GM21737 (cell line): ENCODE data around the gene IKBIP.
"Not testable (repeated sequence)": the region's sequence is repeated elsewhere in the genome, so short reads cannot be mapped to it uniquely, and the experiment has no call there.

ENCODE experiments used
- ATAC-seq: cut with Tn5 transposase; IDR thresholded peaks from one replicate; pipeline ENCODE4 v1.9.1; 2021; ENCODE audit warnings: mild to moderate bottlenecking, moderate library complexity; ENCODE audit not compliant: unreplicated experiment

IKBIP gene

GRCh38 chr12:98644712-98645571 is at the start of gene IKBIP, which contains the start of gene APAF1:
Gene IKBIP, minus strand, starts transcription at chr12:98644788. Its CDS starts 87 bp downstream, at chr12:98644701.
Gene APAF1, plus strand, starts transcription at chr12:98645290. Its CDS starts 3,070 bp downstream, at chr12:98648360.
- ATAC-seq = peak; percentile 89

- ATAC-seq = no peak
Observed at GRCh38 chr12:98691351-98691750, 46.8 kb upstream of the IKBIP start.

DNA sequence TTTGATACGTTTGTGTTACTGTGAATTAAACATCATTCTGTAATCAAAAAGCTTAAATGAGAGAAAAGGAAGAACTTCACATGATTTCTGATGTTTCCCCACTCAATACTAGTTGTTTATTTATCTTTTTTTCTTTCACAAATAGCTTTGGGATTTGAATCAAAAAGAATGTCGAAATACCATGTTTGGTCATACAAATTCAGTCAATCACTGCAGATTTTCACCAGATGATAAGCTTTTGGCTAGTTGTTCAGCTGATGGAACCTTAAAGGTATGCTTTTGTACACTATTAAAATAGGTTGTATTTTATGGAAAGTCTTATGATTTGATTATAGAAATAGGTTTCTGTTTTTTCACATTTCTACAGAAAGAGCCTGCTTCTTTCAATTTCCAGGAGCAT is 42.0 kb upstream of the IKBIP start:
- ATAC-seq = no peak

GRCh38 chr12:98684199-98684598 is 39.6 kb upstream of the IKBIP start:
- no peak for ATAC-seq

- no peak for ATAC-seq
Observed at GRCh38 chr12:98679611-98680005, 35.0 kb upstream of the IKBIP start.

- no peak for ATAC-seq
Observed at GRCh38 chr12:98678946-98679610, 34.5 kb upstream of the IKBIP start.

DNA sequence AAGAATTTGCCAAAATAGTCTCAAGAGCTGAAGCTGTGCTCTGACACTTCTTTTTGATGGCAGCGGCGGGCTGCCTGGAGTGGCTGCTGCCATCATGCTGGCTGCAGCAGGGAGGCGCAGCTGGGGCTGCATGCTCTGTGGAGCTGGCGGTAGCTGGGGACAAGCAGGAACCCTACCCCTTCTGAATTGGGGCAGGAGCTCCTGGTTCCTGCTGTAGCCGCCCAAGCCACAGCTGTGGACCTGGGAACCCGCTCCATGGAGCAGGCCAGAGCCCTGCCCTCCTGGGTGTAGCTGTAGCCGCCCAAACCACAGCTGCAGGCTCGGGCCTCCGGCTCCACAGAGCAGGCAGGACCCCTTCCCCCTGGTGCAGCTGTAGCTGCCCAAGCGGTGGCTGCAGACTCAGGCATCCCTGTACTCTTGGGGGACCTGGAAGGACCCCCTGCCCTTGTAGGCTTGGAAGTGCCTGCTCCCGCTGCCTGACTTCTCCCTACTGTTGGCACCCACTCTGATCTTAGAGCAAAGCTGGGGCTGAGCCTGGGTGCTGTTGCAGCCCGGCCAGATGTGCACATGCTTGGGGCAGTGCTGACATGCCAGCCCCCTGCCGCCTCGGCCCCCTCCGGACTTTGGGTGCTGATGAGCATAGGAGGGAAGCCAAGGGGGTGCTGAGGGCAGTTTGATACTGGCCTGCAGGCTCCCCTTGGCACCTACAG is 33.8 kb upstream of the IKBIP start:
- no peak for ATAC-seq

GRCh38 chr12:98674841-98675240 is 30.3 kb upstream of the IKBIP start:
- ATAC-seq = no peak

GRCh38 chr12:98671459-98671858 is 26.9 kb upstream of the IKBIP start:
- ATAC-seq = no peak

DNA sequence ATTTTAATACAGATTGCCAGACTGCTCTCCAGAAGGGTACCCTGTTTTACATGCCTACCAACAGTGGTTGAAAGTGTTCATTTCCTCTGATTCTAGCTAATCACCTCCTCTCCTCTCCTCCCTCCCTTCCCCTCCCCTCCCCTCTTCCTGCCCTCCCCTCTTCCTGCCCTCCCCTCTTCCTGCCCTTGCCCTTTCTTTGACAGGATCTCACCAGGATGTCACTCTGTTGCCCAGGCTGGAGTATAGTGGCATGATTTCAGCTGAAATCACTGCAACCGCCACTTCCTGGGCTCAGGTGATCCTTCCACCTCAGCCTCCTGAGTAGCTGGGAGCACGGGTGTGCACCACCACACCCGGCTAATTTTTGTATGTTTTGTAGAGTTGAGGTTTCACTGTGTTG is 25.2 kb upstream of the IKBIP start:
- ATAC-seq = no peak

- no peak for ATAC-seq
Observed at GRCh38 chr12:98660521-98660920, 15.9 kb upstream of the IKBIP start.

- ATAC-seq = no peak
Observed at GRCh38 chr12:98656289-98657101, 11.9 kb upstream of the IKBIP start.

GRCh38 chr12:98653866-98654493 is 9.4 kb upstream of the IKBIP start:
- no peak for ATAC-seq

DNA sequence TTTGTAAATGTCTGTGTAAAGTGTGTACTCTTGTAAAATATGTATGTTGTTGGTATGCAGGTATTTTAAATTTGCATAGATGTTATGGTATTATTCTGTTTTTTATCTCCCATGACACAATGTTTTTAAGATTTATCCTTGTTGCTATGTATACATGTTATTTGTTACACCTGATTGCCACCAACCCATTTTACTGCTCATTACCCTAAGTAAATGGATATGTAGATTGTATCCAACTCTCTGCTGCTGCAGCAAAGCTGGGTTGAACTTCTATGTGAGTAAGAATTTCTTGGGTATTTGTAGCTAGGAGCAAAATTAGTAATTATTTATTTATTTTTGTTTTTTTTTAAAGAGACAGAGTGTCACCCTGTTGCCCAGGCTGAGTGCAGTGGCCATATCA is 6.7 kb upstream of the IKBIP start:
- ATAC-seq = no peak

DNA sequence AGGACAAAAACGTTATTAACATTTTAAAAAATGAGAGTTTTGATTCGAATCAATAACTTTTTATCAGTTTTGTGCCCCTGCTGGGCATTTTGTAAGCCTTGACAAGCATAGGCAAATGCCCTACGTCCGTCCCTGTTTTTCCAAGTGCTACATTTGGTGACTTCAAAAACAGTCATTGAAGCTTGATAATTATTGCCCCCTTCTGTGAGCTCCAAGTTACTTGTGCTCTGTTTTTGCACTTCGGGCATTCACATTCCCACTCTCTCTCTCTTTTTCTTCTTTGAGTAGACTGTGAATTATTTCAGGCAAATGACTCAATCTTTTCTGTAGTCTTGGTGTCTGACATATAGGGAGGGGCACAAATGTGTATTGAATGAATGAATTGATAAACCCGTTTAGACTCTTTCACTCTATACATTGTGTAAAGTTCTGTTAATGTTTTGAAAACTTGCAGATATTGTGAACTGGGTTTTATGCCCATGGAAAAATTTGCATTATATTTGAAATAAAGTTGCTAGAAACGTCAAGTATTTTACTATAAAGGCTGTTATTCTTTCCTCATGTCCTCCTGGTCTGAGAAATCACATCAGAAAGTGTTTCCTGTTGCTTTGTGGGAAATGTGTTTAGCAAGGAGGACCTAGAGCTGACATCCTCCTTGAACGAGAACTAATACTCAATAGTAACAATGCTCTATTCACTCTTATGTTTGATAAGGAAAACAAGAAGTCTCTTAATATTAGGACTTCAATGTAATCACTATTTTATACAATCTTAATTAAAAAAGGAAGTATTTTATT is 1.9 kb upstream of the IKBIP start:
- no peak for ATAC-seq

- no peak for ATAC-seq
Observed at GRCh38 chr12:98645572-98646067, 1.0 kb upstream of the IKBIP start.

- ATAC-seq = peak; percentile 11
Observed at GRCh38 chr12:98644433-98644711, 216 bp downstream of the IKBIP start.

DNA sequence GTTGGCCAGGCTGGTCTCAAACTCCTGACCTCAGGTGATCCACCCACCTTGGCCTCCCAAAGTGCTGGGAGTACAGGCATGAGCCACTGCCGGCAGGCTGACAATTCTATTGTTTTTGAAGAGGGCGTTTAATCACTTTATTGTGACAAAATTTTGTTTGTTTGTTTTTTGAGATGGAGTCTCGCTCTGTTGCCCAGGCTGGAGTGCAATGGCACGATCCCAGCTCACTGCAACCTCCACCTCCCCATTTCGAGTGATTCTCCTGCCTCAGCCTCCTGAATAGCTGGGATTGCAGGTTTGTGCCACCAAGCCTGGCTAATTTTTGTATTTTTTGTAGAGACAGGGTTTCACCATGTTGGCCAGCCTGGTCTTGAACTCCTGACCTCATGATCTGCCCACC is 1.8 kb downstream of the IKBIP start:
- not testable (repeated sequence) for ATAC-seq

GRCh38 chr12:98639491-98639890 is 5.1 kb downstream of the IKBIP start:
- ATAC-seq = no peak
